Lower lobe of right lung (tissue), 2 donors: ENCODE data around the gene KATNIP. TPM values are rescaled to one million over a fixed set of nuclear protein-coding genes. Genes with fewer than 3 reads are reported as not detected.

Source experiments
- ATAC-seq, 2 donors: fragments of 200-7000 bp; cut with Tn5 transposase; one replicate each; pipeline ENCODE4 v1.9.1; 2020 to 2022; ENCODE audit warnings: mild to moderate bottlenecking in 2 of 2, moderate library complexity in 2 of 2
- DNase-seq: peaks from one replicate; pipeline ENCODE4 v3.0.0-alpha.2; 2020
- H3K27ac ChIP-seq: fragments of 200-600 bp; one replicate; pipeline ENCODE4 v1.8.0; 2022
- H3K27me3 ChIP-seq: fragments of 200-600 bp; one replicate; pipeline ENCODE4 v1.8.0; 2022; ENCODE audit warnings: low read depth
- H3K36me3 ChIP-seq: fragments of 200-600 bp; one replicate; pipeline ENCODE4 v1.8.0; 2022; ENCODE audit warnings: mild to moderate bottlenecking
- H3K4me1 ChIP-seq: fragments of 200-600 bp; one replicate; pipeline ENCODE4 v1.8.0; 2022
- H3K4me3 ChIP-seq: fragments of 200-600 bp; one replicate; pipeline ENCODE4 v1.8.0; 2022; ENCODE audit warnings: mild to moderate bottlenecking
- H3K9me3 ChIP-seq: fragments of 200-600 bp; one replicate; pipeline ENCODE4 v1.8.0; 2022
- intact Hi-C: fragments of 100-400 bp; cut with DNase I; formaldehyde crosslinking; loops from one replicate; pipeline ENCODE4 v1.11.0; 2022
- total RNA-seq: library from RNA; stranded (reverse); fragmentation: NEBNext Ultra II Directional; extraction: Animal tissue kit (Norgen Biotek cat#: 25700); gene quantifications from one replicate; pipeline ENCODE4 v1.2.1, GENCODE V29; 2021
- TF ChIP-seq, protein P1 (sequence below): fragments of 200-600 bp; IDR thresholded peaks from one replicate; pipeline ENCODE4 v1.8.0; 2022; ENCODE audit warnings: antibody characterized with exemption, mild to moderate bottlenecking
- donor health status: DM: no; HTN: yes; CAD: no; lungs with severe emphysema.

Gene KATNIP
- total RNA-seq, 1 donor from 2014 or later = 32.9 TPM

DNA sequence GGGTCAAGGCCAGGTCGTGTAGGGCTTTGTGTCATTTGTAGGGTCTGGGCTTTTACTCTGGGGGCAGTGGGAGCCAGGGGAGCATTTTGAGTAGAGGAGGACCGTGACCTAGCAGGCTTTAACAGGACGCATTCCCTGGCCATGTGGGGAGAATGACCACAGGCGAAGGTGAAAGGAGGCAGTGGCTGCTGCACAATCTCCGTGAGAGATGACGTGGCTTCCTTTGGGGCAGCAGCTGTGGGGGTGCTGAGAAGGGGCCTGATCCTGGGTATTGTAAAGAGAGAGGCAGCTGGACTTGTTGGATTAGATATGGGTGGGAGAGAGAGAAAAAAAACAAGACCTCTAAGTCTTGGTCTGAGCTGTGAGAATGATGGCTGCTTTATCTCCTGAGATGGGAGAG, 46.0 kb downstream of the KATNIP start:
- Histone ChIP-seq H3K36me3 (no peaks in the 10 kb centered on the region), H3K9me3 (no peaks in the 10 kb centered on the region), H3K4me1 (no peaks in the 10 kb centered on the region), H3K27me3 (no peaks in the 10 kb centered on the region), H3K27ac (no peak overlapping the region), H3K4me3 (no peak overlapping the region)
- intact Hi-C loops = no loop called here
- ATAC-seq = no peak
- no peak for DNase-seq
- TF ChIP-seq, protein P1, sequence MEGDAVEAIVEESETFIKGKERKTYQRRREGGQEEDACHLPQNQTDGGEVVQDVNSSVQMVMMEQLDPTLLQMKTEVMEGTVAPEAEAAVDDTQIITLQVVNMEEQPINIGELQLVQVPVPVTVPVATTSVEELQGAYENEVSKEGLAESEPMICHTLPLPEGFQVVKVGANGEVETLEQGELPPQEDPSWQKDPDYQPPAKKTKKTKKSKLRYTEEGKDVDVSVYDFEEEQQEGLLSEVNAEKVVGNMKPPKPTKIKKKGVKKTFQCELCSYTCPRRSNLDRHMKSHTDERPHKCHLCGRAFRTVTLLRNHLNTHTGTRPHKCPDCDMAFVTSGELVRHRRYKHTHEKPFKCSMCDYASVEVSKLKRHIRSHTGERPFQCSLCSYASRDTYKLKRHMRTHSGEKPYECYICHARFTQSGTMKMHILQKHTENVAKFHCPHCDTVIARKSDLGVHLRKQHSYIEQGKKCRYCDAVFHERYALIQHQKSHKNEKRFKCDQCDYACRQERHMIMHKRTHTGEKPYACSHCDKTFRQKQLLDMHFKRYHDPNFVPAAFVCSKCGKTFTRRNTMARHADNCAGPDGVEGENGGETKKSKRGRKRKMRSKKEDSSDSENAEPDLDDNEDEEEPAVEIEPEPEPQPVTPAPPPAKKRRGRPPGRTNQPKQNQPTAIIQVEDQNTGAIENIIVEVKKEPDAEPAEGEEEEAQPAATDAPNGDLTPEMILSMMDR = no peak

- no peak for ATAC-seq
- intact Hi-C loops = no loop called here
These were observed 46.5 kb downstream of the KATNIP start for GRCh38 chr16:27596411-27596810.

GRCh38 chr16:27597361-27597760, 47.4 kb downstream of the KATNIP start:
- no peak for ATAC-seq
- no peak for DNase-seq
- no peaks in the 10 kb centered on the region for H3K36me3 ChIP-seq
- H3K27ac ChIP-seq = no peak overlapping the region
- H3K4me3 ChIP-seq = no peak overlapping the region
- no peaks in the 10 kb centered on the region for H3K27me3 ChIP-seq
- no peaks in the 10 kb centered on the region for H3K4me1 ChIP-seq
- no peaks in the 10 kb centered on the region for H3K9me3 ChIP-seq
- intact Hi-C loops = no loop called here
- TF ChIP-seq, protein P1 = no peak

More at GRCh38 chr16:27596411-27596810, 46.5 kb downstream of the KATNIP start:
- Histone ChIP-seq H3K4me3 (no peak overlapping the region), H3K4me1 (no peaks in the 10 kb centered on the region), H3K9me3 (no peaks in the 10 kb centered on the region), H3K27ac (no peak overlapping the region), H3K36me3 (no peaks in the 10 kb centered on the region), H3K27me3 (no peaks in the 10 kb centered on the region)
- DNase-seq = no peak
- TF ChIP-seq, protein P1 = no peak

GRCh38 chr16:27598220-27598619, 48.3 kb downstream of the KATNIP start:
- TF ChIP-seq, protein P1 = no peak
- Histone ChIP-seq H3K27ac (no peak overlapping the region), H3K4me3 (no peak overlapping the region), H3K4me1 (no peaks in the 10 kb centered on the region), H3K9me3 (no peaks in the 10 kb centered on the region), H3K27me3 (no peaks in the 10 kb centered on the region), H3K36me3 (no peaks in the 10 kb centered on the region)
- DNase-seq = no peak
- intact Hi-C loops = no loop called here
- ATAC-seq = no peak

DNA sequence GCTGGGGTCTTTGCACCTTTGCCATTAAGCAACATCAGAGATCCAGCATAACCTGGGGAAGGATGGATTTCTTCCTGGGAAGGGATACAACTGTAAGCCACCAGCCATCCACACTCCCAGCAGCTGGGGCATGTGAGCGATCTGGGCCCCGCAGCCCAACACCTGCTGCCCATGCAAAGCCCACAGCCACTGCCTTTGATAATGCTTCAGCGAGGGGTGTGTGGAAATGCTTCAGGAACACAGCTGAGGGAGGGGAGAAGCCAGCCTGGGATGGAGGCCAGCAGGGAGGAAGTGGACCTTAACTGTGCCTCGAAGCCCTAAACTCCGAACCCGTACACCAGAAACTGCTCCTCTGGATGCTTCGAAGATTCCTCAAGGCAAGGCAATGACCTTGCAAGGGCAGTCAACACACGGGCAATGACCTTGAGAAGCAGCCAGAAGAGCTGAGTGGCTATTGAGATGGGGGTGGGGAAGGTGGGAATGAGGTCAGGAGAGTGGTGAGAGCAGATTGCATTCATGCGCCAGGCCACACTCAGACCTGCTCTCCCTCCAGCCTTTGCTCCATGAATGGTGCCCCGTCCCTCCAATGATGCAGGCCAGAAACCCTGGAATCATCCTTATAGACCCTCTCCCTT, 49.1 kb downstream of the KATNIP start:
- no peaks in the 10 kb centered on the region for H3K36me3 ChIP-seq
- DNase-seq = no peak
- intact Hi-C loops = no loop called here
- no peaks in the 10 kb centered on the region for H3K4me1 ChIP-seq
- ATAC-seq = no peak
- H3K9me3 ChIP-seq = no peaks in the 10 kb centered on the region
- H3K4me3 ChIP-seq = no peak overlapping the region
- no peaks in the 10 kb centered on the region for H3K27me3 ChIP-seq
- no peak overlapping the region for H3K27ac ChIP-seq
- TF ChIP-seq, protein P1 = no peak
